Keratinocyte (primary cell): Measurements from ENCODE around the gene STAMBPL1.

Experiments
- CTCF ChIP-seq, 3 experiments: IDR thresholded peaks in 1 of 3; conservative IDR thresholded peaks in 1 of 3; optimal IDR thresholded peaks in 1 of 3; 2 replicates in 2 of 3; 3 replicates in 1 of 3; pipeline versions ENCODE3 to v1.5.1; 2011; ENCODE audit warnings: low read length in 3 of 3, mild to moderate bottlenecking in 3 of 3, moderate library complexity in 2 of 3, control low read depth in 1 of 3, inconsistent platforms in 1 of 3; ENCODE audit not compliant: insufficient read depth in 2 of 3; ENCODE audit errors: extremely low read depth in 1 of 3
- EZH2 ChIP-seq: IDR thresholded peaks from one replicate; pipeline ENCODE4 v1.6.1; 2012; ENCODE audit warnings: inconsistent platforms, mild to moderate bottlenecking, low read length, moderate library complexity

- no peak for TF ChIP-seq CTCF (optimal IDR thresholded peaks at IDR 0.05 in 1 of 3, IDR thresholded peaks at IDR 0.05 in 1 of 3, conservative IDR thresholded peaks at IDR 0.05 in 1 of 3; ENCODE audit: extremely low read depth in 1 of 3, insufficient read depth in 2 of 3, low read length in 3 of 3)
- TF ChIP-seq EZH2, result no peak
Observed at GRCh38 chr10:88850712-88851111, 29.3 kb upstream of the STAMBPL1 start.
